ENCODE data around the gene SMLR1.

The SMLR1 gene

GRCh38 chr6:130849594-130849993, 22.4 kb downstream of the SMLR1 start:
- Histone ChIP-seq H3K9ac (ENCODE audit: low read length) (no peak overlapping the region), H3K4me3 (ENCODE audit: low read length) (no peak overlapping the region), H3K9me3 (ENCODE audit: insufficient read depth, low read length) (no peaks in the 10 kb centered on the region), H2AFZ (ENCODE audit: low read depth, low read length) (no peak overlapping the region), H3K27ac (ENCODE audit: low read length) (no peak overlapping the region), H3K27me3 (ENCODE audit: low read depth, low read length) (0 out of 2 replicates have a peak, but pooled peaks cover 8% of the 10 kb centered on the region), H3K79me2 (ENCODE audit: low read length) (no peaks in the 10 kb centered on the region), H3K4me2 (ENCODE audit: low read length) (no peak overlapping the region), H3K4me1 (ENCODE audit: low read length) (peaks cover 9% of the 10 kb centered on the region), H3K36me3 (replicated peaks; ENCODE audit: low read depth, low read length) (no peaks in the 10 kb centered on the region), H4K20me1 (ENCODE audit: insufficient read depth, low read length) (no peaks in the 10 kb centered on the region)
- TF ChIP-seq EZH2phosphoT487 (IDR thresholded peaks at IDR 0.05; ENCODE audit: low read depth) (no peak), CTCF (IDR thresholded peaks at IDR 0.05; ENCODE audit: low read depth, low read length) (no peak)

GRCh38 chr6:130851026-130851425, 23.8 kb downstream of the SMLR1 start:
- TF ChIP-seq CTCF (IDR thresholded peaks at IDR 0.05; ENCODE audit: low read depth, low read length) = no peak
- no peak for TF ChIP-seq EZH2phosphoT487 (IDR thresholded peaks at IDR 0.05; ENCODE audit: low read depth)
- Histone ChIP-seq H2AFZ (ENCODE audit: low read depth, low read length) (no peak overlapping the region), H3K27ac (ENCODE audit: low read length) (no peak overlapping the region), H3K4me3 (ENCODE audit: low read length) (no peak overlapping the region), H3K4me2 (ENCODE audit: low read length) (no peak overlapping the region), H4K20me1 (ENCODE audit: insufficient read depth, low read length) (no peaks in the 10 kb centered on the region), H3K36me3 (replicated peaks; ENCODE audit: low read depth, low read length) (no peaks in the 10 kb centered on the region), H3K9ac (ENCODE audit: low read length) (no peak overlapping the region), H3K79me2 (ENCODE audit: low read length) (no peaks in the 10 kb centered on the region), H3K27me3 (ENCODE audit: low read depth, low read length) (0 out of 2 replicates have a peak, but pooled peaks cover 8% of the 10 kb centered on the region), H3K4me1 (ENCODE audit: low read length) (peaks cover 9% of the 10 kb centered on the region), H3K9me3 (ENCODE audit: insufficient read depth, low read length) (no peaks in the 10 kb centered on the region)

- Histone ChIP-seq H3K79me2 (ENCODE audit: low read length) (no peaks in the 10 kb centered on the region), H3K27me3 (ENCODE audit: low read depth, low read length) (0 out of 2 replicates have a peak, but pooled peaks cover 8% of the 10 kb centered on the region), H3K36me3 (replicated peaks; ENCODE audit: low read depth, low read length) (no peaks in the 10 kb centered on the region), H3K4me3 (ENCODE audit: low read length) (no peak overlapping the region), H3K9me3 (ENCODE audit: insufficient read depth, low read length) (no peaks in the 10 kb centered on the region), H3K4me2 (ENCODE audit: low read length) (no peak overlapping the region), H2AFZ (ENCODE audit: low read depth, low read length) (no peak overlapping the region), H3K27ac (ENCODE audit: low read length) (no peak overlapping the region), H4K20me1 (ENCODE audit: insufficient read depth, low read length) (no peaks in the 10 kb centered on the region), H3K4me1 (ENCODE audit: low read length) (no peaks in the 10 kb centered on the region), H3K9ac (ENCODE audit: low read length) (no peak overlapping the region)
- TF ChIP-seq EZH2phosphoT487 (IDR thresholded peaks at IDR 0.05; ENCODE audit: low read depth) (no peak), CTCF (IDR thresholded peaks at IDR 0.05; ENCODE audit: low read depth, low read length) (no peak)
Measured at GRCh38 chr6:130852844-130853554, 25.8 kb downstream of the SMLR1 start.

- Histone ChIP-seq H3K4me3 (ENCODE audit: low read length) (no peak overlapping the region), H3K9me3 (ENCODE audit: insufficient read depth, low read length) (no peaks in the 10 kb centered on the region), H3K27ac (ENCODE audit: low read length) (no peak overlapping the region), H3K4me1 (ENCODE audit: low read length) (no peaks in the 10 kb centered on the region), H3K79me2 (ENCODE audit: low read length) (no peaks in the 10 kb centered on the region), H2AFZ (ENCODE audit: low read depth, low read length) (no peak overlapping the region), H4K20me1 (ENCODE audit: insufficient read depth, low read length) (no peaks in the 10 kb centered on the region), H3K36me3 (replicated peaks; ENCODE audit: low read depth, low read length) (no peaks in the 10 kb centered on the region), H3K4me2 (ENCODE audit: low read length) (no peak overlapping the region), H3K27me3 (ENCODE audit: low read depth, low read length) (0 out of 2 replicates have a peak, but pooled peaks cover 8% of the 10 kb centered on the region), H3K9ac (ENCODE audit: low read length) (no peak overlapping the region)
- TF ChIP-seq CTCF (IDR thresholded peaks at IDR 0.05; ENCODE audit: low read depth, low read length) (no peak), EZH2phosphoT487 (IDR thresholded peaks at IDR 0.05; ENCODE audit: low read depth) (no peak)
Measured at GRCh38 chr6:130853555-130854183, 26.5 kb downstream of the SMLR1 start.

All from OCI-LY3 (cell line).